Uterus (tissue), 4 donors: ENCODE data around the gene SYT10. TPM values are rescaled to one million over a fixed set of nuclear protein-coding genes. Genes with fewer than 3 reads are reported as not detected.
"Not testable (repeated sequence)": the region's sequence is repeated elsewhere in the genome, so short reads cannot be mapped to it uniquely, and the experiment has no call there.

ENCODE experiments used
- DNase-seq, 2 donors: peaks; one replicate each; pipeline ENCODE4 v3.0.0-alpha.2; 2019 to 2020
- H3K27ac ChIP-seq, 2 donors: fragments of 200-600 bp; sonication (generic); 1 replicate in 1 of 2; 2 replicates in 1 of 2; pipeline ENCODE4 v1.5.1; 2016 to 2018
- H3K27me3 ChIP-seq, 2 donors: fragments of 200-600 bp; sonication (generic); one replicate each; pipeline ENCODE4 v1.5.1; 2018 to 2019; ENCODE audit warnings: control low read depth in 1 of 2
- H3K36me3 ChIP-seq, 2 donors: fragments of 200-600 bp; sonication (generic); one replicate each; pipeline ENCODE4 v1.5.1; 2019; ENCODE audit warnings: control low read depth in 1 of 2
- H3K4me1 ChIP-seq, 2 donors: fragments of 200-600 bp; sonication (generic); one replicate each; pipeline ENCODE4 v1.5.1; 2018 to 2019; ENCODE audit warnings: control low read depth in 1 of 2
- H3K4me3 ChIP-seq, 2 donors: fragments of 200-600 bp; sonication (generic); 1 replicate in 1 of 2; 2 replicates in 1 of 2; pipeline ENCODE4 v1.5.1; 2018 to 2019; ENCODE audit warnings: mild to moderate bottlenecking in 1 of 2
- H3K9me3 ChIP-seq, 2 donors: fragments of 200-600 bp; sonication (generic); one replicate each; pipeline ENCODE4 v1.5.1; 2019; ENCODE audit warnings: control low read depth in 1 of 2
- CTCF ChIP-seq, 4 experiments: fragments of 200-600 bp in 2 of 4; fragments of 450-650 bp in 2 of 4; sonication (generic) in 2 of 4; IDR thresholded peaks; one replicate each; pipeline ENCODE4 v1.5.1; 2016 to 2019; ENCODE audit warnings: antibody characterized with exemption in 4 of 4, mild to moderate bottlenecking in 2 of 4, moderate library complexity in 1 of 4
- POLR2A ChIP-seq, 2 donors: fragments of 450-650 bp; IDR thresholded peaks; one replicate each; pipeline ENCODE4 v1.6.1; 2016; ENCODE audit warnings: antibody characterized with exemption in 2 of 2, mild to moderate bottlenecking in 1 of 2, moderate library complexity in 1 of 2
- intact Hi-C: fragments of 100-400 bp; cut with DNase I; formaldehyde crosslinking; loops from one replicate; pipeline ENCODE4 v1.15.1; 2023; ENCODE audit warnings: low total_unique reads
- total RNA-seq, 4 donors: library from RNA; depleted of rRNA in 3 of 4; stranded (reverse); fragments of >200 nt in 3 of 4; gene quantifications; one replicate each; pipeline versions ENCODE4 v1.1.0 to v1.2.4, GENCODE V29; 2014 to 2023
- donor health status: DM: yes; HTN: yes; CAD: no.

Gene SYT10
- total RNA-seq, 4 donors from 2014 or later, result 2.1 TPM; not detected in 3

DNA sequence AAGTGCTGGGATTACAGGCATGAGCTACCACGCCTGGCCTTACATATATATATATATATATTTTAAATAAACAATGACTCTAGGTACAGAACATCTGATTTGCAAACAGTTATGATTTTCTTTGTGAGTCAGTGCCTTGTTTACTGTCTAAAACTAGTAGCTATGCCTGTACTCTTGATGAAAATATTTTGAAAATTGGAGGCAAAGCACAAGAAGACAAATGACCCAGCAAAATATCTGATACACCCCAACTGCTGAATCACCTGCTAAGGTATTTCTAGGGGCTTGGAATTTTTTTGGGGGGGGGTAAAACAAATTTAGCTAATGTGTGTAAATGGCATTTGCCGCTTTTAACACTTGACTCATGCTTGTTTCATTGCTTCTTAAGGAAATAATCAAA lies 69.3 kb downstream of the SYT10 start:
- intact Hi-C loops, result no loop called here
- Histone ChIP-seq H3K36me3 (no peaks in the 10 kb centered on the region), H3K27me3 (no peaks in the 10 kb centered on the region), H3K27ac (no peak overlapping the region), H3K4me1 (no peaks in the 10 kb centered on the region), H3K4me3 (no peak overlapping the region), H3K9me3 (no peaks in the 10 kb centered on the region)
- TF ChIP-seq CTCF (IDR thresholded peaks at IDR 0.05), result no peak
- no peak for TF ChIP-seq POLR2A (IDR thresholded peaks at IDR 0.05)
- no peak for DNase-seq

DNA sequence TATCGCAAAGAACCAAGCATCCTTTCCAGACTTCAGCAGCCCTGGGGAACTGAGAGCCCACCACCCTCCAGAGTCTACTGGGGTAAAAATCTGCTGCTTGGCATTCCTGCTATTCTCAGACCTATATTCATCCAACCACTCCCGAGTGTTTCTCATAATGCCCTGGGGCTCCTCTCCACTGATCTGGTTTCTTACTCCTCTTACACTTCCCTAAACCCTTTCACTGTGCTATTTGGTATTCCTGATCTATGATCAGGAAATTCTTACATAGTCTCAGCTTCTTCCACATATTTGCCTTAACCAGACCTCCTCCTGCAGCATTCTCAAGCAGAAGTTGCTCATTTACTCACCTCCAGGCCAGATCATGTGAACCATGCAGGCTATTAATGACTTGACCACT lies 82.4 kb downstream of the SYT10 start:
- H3K9me3 ChIP-seq, result no peaks in the 10 kb centered on the region
- intact Hi-C loops, result no loop called here
- H3K4me3 ChIP-seq, result no peak overlapping the region
- TF ChIP-seq POLR2A (IDR thresholded peaks at IDR 0.05), result no peak
- TF ChIP-seq CTCF (IDR thresholded peaks at IDR 0.05), result no peak
- H3K27ac ChIP-seq, result no peak overlapping the region
- no peaks in the 10 kb centered on the region for H3K36me3 ChIP-seq
- no peaks in the 10 kb centered on the region for H3K27me3 ChIP-seq
- H3K4me1 ChIP-seq, result no peaks in the 10 kb centered on the region
- no peak for DNase-seq

DNA sequence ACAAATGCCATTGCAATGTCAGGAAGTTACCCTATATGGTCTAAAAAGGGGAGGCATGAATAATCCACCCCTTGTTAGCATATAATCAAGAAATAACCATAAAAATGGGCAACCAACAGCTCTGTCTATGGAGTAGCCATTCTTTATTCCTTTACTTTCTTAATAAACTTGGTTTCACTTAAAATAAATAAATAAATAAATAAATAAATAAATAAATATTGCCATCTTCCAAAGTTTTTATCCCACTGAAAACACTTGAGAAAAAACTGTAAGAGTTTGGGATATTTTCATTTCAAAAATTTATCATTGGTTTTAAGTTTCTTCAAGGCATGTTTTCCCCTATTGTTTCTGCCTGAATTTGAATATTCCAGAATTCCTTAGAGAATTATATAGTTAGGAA lies 89.8 kb downstream of the SYT10 start:
- no peaks in the 10 kb centered on the region for H3K9me3 ChIP-seq
- intact Hi-C loops, result no loop called here
- H3K27me3 ChIP-seq, result no peaks in the 10 kb centered on the region
- TF ChIP-seq POLR2A (IDR thresholded peaks at IDR 0.05) (no peak), CTCF (IDR thresholded peaks at IDR 0.05) (no peak)
- no peaks in the 10 kb centered on the region for H3K36me3 ChIP-seq
- H3K27ac ChIP-seq, result no peak overlapping the region
- no peak overlapping the region for H3K4me3 ChIP-seq
- no peaks in the 10 kb centered on the region for H3K4me1 ChIP-seq
- no peak for DNase-seq

DNA sequence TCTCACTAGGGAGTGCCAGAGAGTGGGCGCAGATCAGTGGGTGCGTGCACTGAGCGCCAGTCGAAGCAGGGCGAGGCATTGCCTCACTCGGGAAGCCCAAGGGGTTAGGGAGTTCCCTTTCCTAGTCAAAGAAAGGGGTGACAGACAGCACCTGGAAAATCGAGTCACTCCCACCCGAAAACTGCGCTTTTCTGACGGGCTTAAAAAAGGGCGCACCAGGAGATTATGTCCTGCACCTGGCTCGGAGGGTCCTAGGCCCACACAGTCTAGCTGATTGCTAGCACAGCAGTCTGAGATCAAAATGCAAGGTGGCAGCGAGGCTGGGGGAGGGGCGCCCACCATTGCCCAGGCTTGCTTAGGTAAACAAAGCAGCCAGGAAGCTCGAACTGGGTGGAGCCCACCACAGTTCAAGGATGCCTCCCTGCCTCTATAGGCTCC lies 107.6 kb downstream of the SYT10 start:
- intact Hi-C loops, DNase-seq, H3K36me3 ChIP-seq, H3K27ac ChIP-seq, H3K27me3 ChIP-seq, H3K4me1 ChIP-seq, H3K4me3 ChIP-seq, H3K9me3 ChIP-seq: not testable (repeated sequence)

DNA sequence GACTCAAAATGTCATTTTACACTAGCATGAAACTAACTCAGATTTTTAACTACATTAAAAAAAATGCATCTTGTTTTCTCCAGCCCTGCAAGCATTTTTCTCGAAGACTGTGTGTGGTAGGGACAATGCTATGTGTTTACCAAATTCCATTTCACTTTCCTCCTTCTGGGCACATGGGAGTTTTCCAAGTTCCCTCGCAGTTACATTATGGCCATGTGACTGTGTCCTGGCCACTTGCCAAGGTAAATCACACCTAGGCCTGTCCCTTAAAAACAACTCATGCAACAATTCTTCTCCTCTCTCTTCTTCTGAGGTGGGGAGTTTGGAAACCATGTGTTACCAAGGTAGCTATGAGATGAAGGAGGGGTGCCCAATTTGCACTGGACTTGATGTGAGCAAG lies 108.7 kb downstream of the SYT10 start:
- intact Hi-C loops, result no loop called here
- H3K36me3 ChIP-seq, result no peaks in the 10 kb centered on the region
- no peaks in the 10 kb centered on the region for H3K27me3 ChIP-seq
- no peaks in the 10 kb centered on the region for H3K4me1 ChIP-seq
- H3K9me3 ChIP-seq, result no peaks in the 10 kb centered on the region
- H3K27ac ChIP-seq, result no peak overlapping the region
- TF ChIP-seq POLR2A (IDR thresholded peaks at IDR 0.05) (no peak), CTCF (IDR thresholded peaks at IDR 0.05) (no peak)
- no peak for DNase-seq
- H3K4me3 ChIP-seq, result no peak overlapping the region
